ENCODE data around the gene SLC20A1.

SLC20A1 gene

GRCh38 chr2:112626604-112627059 is 19.1 kb upstream of the SLC20A1 start:
- DNase-seq (ENCODE audit: low read depth): no peak

GRCh38 chr2:112627060-112628040 is 18.4 kb upstream of the SLC20A1 start:
- DNase-seq (ENCODE audit: low read depth): no peak

DNA sequence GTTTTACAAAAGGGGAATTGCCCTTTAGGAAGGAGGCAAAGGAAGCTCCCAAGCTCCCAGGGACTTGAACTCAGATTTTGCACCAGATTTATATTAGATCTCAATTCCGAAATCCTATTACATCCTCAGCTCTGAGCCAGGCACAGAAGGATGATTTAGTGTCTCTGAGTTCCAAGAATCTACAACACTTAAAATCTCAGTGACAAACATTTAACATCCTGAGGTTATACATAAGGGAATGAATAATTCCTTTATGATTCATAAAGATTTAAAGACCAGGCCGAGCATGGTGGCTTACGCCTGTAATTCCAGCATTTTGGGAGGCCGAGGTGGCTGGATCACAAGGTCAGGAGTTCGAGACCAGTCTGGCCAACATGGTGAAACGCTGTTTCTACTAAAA is 16.5 kb upstream of the SLC20A1 start:
- DNase-seq (ENCODE audit: low read depth): no peak

GRCh38 chr2:112629823-112630222 is 15.9 kb upstream of the SLC20A1 start:
- no peak for DNase-seq (ENCODE audit: low read depth)

GRCh38 chr2:112630268-112630667 is 15.5 kb upstream of the SLC20A1 start:
- DNase-seq (ENCODE audit: low read depth): no peak

DNA sequence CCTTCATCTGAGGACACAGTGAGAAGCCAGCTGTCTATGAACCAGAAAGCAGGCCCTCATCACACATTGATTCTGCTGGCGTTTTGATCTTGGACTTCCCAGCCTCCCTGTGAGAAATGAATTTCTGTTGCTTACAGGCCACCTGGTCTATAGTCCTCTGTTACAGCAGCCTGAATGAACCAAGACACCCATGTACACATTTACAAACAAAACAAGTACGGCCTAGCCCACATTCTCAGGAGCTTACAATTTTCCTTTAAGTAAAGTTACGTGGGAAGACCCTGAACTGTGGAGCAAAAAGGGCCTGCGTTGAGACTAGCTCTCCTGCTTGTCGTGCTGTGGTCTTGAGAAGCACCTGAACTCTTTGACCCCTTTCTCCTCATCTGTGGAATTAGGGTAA is 12.0 kb upstream of the SLC20A1 start:
- no peak for DNase-seq (ENCODE audit: low read depth)

DNA sequence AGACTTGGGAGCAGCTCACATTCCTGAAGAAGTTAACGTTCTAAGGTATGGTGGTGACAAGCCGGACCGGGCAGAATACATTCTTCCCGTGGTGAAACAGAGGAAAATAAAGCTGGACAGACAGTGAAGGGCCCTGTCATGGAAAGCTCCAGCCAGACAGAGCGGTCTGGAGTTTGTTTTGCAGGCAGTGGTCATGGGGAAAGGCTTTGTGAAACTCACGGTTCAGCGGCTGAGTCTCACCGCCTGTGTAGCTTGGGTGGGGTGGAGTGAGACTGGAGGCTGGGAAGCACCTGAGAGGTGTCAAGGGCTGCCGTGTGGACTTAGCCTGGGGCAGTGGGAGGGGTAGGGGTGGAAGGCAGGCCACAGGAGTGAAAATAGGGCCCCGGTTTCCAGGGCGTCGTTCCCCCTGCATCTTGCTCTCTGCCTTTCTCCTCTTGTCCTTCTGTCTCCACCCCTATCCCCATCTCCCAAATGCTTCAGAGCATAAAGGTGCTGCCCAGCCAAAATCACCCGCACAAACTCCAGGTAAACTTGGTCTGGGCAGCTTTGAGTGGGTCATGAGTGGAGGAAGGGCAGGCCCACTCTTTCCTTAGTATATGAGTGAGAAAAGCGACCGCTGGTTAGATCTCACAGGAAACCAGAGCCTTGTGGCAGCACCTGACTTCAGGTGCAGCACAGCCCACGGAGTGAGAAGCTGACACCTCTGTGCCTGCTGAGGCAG is 11.4 kb upstream of the SLC20A1 start:
- DNase-seq (ENCODE audit: low read depth): no peak

DNA sequence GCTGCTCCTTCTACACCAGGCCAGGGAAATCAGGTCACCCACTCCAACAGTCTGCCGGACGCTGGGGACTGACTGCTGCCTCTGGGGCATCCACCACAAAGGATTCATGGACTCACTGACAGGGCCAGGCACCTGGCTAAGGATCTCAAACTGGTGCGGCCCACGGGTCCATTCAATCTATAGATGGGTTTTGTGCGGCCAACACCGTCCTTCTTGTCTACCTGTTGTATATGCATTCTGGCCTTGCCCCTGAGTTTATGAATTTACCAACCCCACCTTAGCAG is 10.9 kb upstream of the SLC20A1 start:
- DNase-seq (ENCODE audit: low read depth): no peak

- no peak for DNase-seq (ENCODE audit: low read depth)
Measured at GRCh38 chr2:112636605-112637288, 9.0 kb upstream of the SLC20A1 start.

DNA sequence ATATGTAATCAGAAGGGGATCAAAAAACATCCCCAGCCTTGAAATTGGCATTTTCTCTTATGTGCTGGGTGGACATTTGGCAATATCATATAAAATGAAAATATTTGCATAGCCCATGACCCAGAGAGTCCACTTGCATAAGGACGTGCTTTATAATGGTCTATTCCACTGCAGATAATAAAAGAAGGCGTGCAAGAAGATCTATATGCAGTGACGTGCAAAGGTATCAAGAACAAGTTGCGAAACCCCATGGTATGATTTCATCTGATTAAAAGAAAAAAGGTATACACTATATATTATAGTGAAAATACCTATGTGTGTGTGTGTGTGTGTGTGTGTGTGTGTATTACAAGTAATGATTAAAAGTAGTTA is 8.5 kb upstream of the SLC20A1 start:
- DNase-seq (ENCODE audit: low read depth): no peak

GRCh38 chr2:112639936-112640335 is 5.8 kb upstream of the SLC20A1 start:
- no peak for DNase-seq (ENCODE audit: low read depth)

- DNase-seq (ENCODE audit: low read depth): no peak
Measured at GRCh38 chr2:112640467-112640799, 5.3 kb upstream of the SLC20A1 start.

GRCh38 chr2:112640800-112641675 is 4.7 kb upstream of the SLC20A1 start:
- no peak for DNase-seq (ENCODE audit: low read depth)

DNA sequence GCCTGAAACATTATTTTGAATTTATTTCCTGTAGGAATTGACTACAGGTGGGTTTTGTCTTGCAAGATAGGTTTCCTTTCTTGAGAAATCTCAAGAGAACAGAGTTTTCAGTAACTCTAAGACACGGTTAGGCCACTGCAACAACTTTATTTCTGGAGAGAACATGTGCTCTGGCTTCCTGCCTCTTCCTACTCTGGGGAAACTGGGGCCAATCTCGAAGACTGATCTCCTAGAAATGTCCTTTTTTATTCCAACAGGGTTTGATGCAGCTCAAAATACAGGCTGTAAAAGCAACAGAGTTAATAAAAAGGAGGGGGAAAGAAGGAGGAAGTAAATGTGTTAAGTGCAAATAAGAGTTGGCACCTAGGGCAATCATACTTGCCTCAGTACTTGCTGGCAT is 4.0 kb upstream of the SLC20A1 start:
- DNase-seq (ENCODE audit: low read depth): no peak

DNA sequence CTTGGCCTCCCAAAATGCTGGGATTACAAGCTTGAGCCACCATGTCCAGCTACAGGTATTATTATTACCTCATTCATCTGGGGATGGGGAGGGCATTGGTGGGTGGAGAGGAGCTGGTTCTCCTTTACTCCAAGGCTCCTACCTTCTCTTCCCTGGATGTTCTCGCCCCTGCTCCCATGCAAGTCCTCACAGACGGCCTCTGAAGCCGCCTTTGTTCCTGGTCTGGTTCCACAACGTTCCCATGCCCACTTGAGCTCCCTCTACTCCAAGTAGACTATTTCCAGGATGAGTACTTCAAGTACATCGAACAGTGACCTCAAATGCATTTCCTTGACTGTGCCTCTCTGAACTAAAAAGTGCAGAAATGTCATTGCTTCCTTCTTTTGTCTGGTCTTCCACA is 3.2 kb upstream of the SLC20A1 start:
- DNase-seq (ENCODE audit: low read depth): no peak

- no peak for DNase-seq (ENCODE audit: low read depth)
Measured at GRCh38 chr2:112642966-112643365, 2.8 kb upstream of the SLC20A1 start.

DNA sequence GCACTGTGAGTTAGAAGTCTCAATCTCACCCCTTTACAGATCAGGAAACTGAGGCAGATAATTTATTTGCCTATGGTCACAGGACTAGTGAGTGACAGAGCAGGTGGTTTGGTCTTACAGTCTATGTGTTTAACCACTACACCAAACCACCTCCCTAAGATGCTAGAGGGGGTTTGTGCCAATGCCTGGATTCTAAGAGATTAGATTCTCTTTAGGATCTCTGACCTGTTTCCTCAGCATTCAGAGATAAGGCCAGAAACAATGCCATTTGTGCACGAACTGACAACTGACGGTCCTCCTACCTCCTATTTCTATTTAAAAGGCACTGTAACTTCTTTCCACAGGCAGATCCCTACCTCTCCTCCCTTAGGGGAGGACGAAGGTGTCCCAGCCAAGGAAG is 2.3 kb upstream of the SLC20A1 start:
- DNase-seq (ENCODE audit: low read depth): no peak

DNA sequence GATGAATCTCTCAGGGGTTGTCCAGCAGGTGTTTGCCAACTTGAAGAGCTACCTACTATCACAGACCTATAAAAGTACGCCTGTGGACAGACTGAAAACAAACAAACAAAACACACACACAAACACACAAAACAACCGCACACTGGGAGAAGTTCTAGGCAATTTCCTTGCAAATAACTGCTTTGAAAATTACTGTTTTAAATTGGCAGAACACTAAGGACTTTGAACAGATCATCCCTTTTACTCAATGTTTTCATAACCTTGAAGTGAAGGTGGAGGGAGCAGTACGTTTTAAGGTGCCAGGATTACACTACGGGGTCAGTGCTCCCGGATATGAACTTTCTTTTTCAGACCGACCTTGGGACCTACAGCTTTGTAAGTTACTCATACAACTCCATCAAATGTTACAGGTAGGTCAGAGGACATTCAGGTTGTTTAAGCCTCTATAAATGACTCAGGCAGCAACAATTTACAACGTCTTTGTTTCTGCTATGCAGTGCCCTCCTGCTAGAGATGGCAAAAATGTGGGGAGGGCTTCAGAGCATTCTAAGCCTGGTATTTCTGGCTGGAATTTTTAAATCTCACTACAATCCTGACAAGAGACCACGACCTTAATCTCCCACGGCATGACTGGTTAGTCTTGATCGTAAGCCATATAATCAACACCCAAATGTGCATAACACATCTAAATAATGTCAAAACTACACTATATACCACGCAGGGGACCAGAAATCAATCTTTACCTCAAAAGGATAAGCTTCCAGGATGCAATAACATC is 1.4 kb upstream of the SLC20A1 start:
- DNase-seq (ENCODE audit: low read depth): no peak

- no peak for DNase-seq (ENCODE audit: low read depth)
Measured at GRCh38 chr2:112644933-112645309, 818 bp upstream of the SLC20A1 start.

- DNase-seq (ENCODE audit: low read depth): peak; percentile 46
Measured at GRCh38 chr2:112646102-112646719, 472 bp downstream of the SLC20A1 start.
